ENCODE measurements around the gene NTN1.

Gene NTN1

GRCh38 chr17:9144502-9145249, 123.4 kb downstream of the NTN1 start:
- H2AFZ ChIP-seq (ENCODE audit: low read length) = no peak overlapping the region
- no peaks in the 10 kb centered on the region for H3F3A ChIP-seq (ENCODE audit: insufficient read depth, low read length)
- H3K4me1 ChIP-seq (ENCODE audit: insufficient read depth, low read length, severe bottlenecking) = no peaks in the 10 kb centered on the region
- no peak overlapping the region for H3K9ac ChIP-seq (ENCODE audit: low read length)
- H3K4me3 ChIP-seq (ENCODE audit: low read depth, low read length, poor library complexity, severe bottlenecking) = no peak overlapping the region
- H3K9me2 ChIP-seq (ENCODE audit: low read depth, low read length) = no peaks in the 10 kb centered on the region
- H3K27ac ChIP-seq (ENCODE audit: low read depth, low read length, poor library complexity, severe bottlenecking) = no peak overlapping the region
- H4K20me1 ChIP-seq (ENCODE audit: insufficient read depth, low read length) = no peaks in the 10 kb centered on the region
- no peaks in the 10 kb centered on the region for H3K27me3 ChIP-seq (ENCODE audit: insufficient read depth, low read length)
- no peak overlapping the region for H3K4me2 ChIP-seq (ENCODE audit: low read length)
- H3K9me3 ChIP-seq (ENCODE audit: low read length) = no peaks in the 10 kb centered on the region
- TF ChIP-seq CTCF (IDR thresholded peaks at IDR 0.05; ENCODE audit: low read length) = no peak
- no peak for TF ChIP-seq EZH2 (IDR thresholded peaks at IDR 0.05; ENCODE audit: borderline replicate concordance, low read length)
- no peaks in the 10 kb centered on the region for H3K36me3 ChIP-seq (ENCODE audit: insufficient read depth, low read length)
- no peaks in the 10 kb centered on the region for H3K79me2 ChIP-seq (ENCODE audit: insufficient read depth, low read length)

DNA sequence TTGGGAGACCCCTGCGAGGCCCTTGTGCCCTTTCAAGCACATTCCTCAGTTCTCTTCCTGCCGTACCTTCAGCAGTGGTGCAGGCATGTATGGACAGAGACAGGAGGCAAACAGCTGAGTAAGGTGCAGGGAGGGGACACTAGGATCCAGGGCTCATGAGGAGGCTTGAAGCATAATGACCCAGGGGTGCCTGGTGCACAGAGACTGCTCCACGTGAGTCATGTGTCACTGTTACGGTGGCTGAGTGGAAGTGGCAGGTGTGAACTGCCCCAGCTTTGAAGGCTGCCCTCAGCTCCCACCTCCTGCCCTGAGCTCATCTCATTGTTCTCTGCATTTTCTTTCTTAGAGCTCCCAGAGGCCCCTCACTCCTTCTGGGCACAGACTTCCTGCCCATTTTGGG, 124.8 kb downstream of the NTN1 start:
- H3K27me3 ChIP-seq (ENCODE audit: insufficient read depth, low read length) = no peaks in the 10 kb centered on the region; the same call in 1 of the 2 replicates
- H3K27ac ChIP-seq (ENCODE audit: low read depth, low read length, poor library complexity, severe bottlenecking) = no peak overlapping the region
- no peak overlapping the region for H3K9ac ChIP-seq (ENCODE audit: low read length)
- no peaks in the 10 kb centered on the region for H3K79me2 ChIP-seq (ENCODE audit: insufficient read depth, low read length)
- no peaks in the 10 kb centered on the region for H3K9me3 ChIP-seq (ENCODE audit: low read length)
- H2AFZ ChIP-seq (ENCODE audit: low read length) = no peak overlapping the region
- H3K4me2 ChIP-seq (ENCODE audit: low read length) = no peak overlapping the region
- H3K9me2 ChIP-seq (ENCODE audit: low read depth, low read length) = no peaks in the 10 kb centered on the region
- H3F3A ChIP-seq (ENCODE audit: insufficient read depth, low read length) = no peaks in the 10 kb centered on the region
- H4K20me1 ChIP-seq (ENCODE audit: insufficient read depth, low read length) = no peaks in the 10 kb centered on the region
- TF ChIP-seq EZH2 (IDR thresholded peaks at IDR 0.05; ENCODE audit: borderline replicate concordance, low read length) = no peak
- no peak for TF ChIP-seq CTCF (IDR thresholded peaks at IDR 0.05; ENCODE audit: low read length)
- no peaks in the 10 kb centered on the region for H3K4me1 ChIP-seq (ENCODE audit: insufficient read depth, low read length, severe bottlenecking)
- no peaks in the 10 kb centered on the region for H3K36me3 ChIP-seq (ENCODE audit: insufficient read depth, low read length)
- no peak overlapping the region for H3K4me3 ChIP-seq (ENCODE audit: low read depth, low read length, poor library complexity, severe bottlenecking)

DNA sequence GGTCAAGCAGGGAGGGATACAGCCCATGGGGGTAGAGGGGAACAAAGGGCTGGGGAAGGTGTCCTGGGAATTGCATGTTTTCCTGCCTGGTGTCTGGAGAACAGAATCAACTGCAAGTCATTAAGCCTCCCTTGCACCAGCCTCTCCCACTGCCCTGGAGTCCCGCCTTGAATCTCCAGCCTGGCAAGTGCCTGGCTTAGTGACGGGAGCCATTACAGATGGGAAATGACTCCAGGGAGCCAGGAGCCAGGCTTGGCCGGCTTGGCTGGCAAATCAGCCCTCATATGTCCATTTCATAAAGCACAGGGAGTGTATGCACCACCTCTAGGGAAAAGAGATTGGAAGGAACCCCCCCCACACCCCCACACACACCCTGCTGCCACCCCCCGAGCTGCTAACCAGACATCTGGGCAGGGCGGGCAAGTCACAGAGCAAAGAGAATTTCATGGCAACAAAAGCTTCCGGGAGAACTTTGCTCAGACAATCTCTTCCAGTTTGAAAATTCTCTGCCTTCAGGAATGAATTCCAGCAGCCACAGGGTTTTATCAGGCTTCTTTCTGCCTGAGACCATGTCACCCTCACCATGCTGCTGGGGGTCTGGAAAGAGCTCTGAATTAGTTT, 127.7 kb downstream of the NTN1 start:
- H2AFZ ChIP-seq (ENCODE audit: low read length) = no peak overlapping the region
- no peaks in the 10 kb centered on the region for H3K4me1 ChIP-seq (ENCODE audit: insufficient read depth, low read length, severe bottlenecking)
- no peaks in the 10 kb centered on the region for H3F3A ChIP-seq (ENCODE audit: insufficient read depth, low read length)
- H3K36me3 ChIP-seq (ENCODE audit: insufficient read depth, low read length) = no peaks in the 10 kb centered on the region
- no peak overlapping the region for H3K27ac ChIP-seq (ENCODE audit: low read depth, low read length, poor library complexity, severe bottlenecking)
- H4K20me1 ChIP-seq (ENCODE audit: insufficient read depth, low read length) = no peaks in the 10 kb centered on the region
- no peak overlapping the region for H3K9ac ChIP-seq (ENCODE audit: low read length)
- TF ChIP-seq EZH2 (IDR thresholded peaks at IDR 0.05; ENCODE audit: borderline replicate concordance, low read length) (no peak), CTCF (IDR thresholded peaks at IDR 0.05; ENCODE audit: low read length) (no peak)
- H3K9me3 ChIP-seq (ENCODE audit: low read length) = no peaks in the 10 kb centered on the region
- H3K4me3 ChIP-seq (ENCODE audit: low read depth, low read length, poor library complexity, severe bottlenecking) = no peak overlapping the region
- no peaks in the 10 kb centered on the region for H3K9me2 ChIP-seq (ENCODE audit: low read depth, low read length)
- H3K79me2 ChIP-seq (ENCODE audit: insufficient read depth, low read length) = no peaks in the 10 kb centered on the region
- H3K4me2 ChIP-seq (ENCODE audit: low read length) = no peak overlapping the region
- no peaks in the 10 kb centered on the region; the same call in 1 of the 2 replicates for H3K27me3 ChIP-seq (ENCODE audit: insufficient read depth, low read length)

All from OCI-LY1 (cell line).